ENCODE data around the gene PIBF1.
"Not testable (repeated sequence)": the region's sequence is repeated elsewhere in the genome, so short reads cannot be mapped to it uniquely, and the experiment has no call there.

PIBF1 gene

DNA sequence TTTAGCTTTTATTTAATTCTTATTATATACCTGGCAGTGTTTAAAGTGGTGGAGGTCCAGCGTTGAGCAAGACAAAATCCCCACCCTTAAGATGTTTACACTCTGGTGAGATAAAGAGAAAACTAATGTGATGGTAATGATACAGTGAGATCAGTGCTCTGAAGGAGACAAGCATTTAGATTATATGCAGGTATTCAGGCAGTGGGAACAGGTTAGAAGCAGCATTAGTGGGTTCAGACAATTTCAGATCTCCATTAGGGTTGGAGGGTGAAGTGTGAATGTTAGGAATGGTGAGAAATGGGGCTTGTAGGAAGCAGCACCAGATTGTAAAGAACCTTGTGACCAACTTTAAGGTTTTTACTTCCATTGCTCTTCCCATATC is 39.0 kb downstream of the PIBF1 start:
- DNase-seq (ENCODE audit: low spot score) = no peak

DNA sequence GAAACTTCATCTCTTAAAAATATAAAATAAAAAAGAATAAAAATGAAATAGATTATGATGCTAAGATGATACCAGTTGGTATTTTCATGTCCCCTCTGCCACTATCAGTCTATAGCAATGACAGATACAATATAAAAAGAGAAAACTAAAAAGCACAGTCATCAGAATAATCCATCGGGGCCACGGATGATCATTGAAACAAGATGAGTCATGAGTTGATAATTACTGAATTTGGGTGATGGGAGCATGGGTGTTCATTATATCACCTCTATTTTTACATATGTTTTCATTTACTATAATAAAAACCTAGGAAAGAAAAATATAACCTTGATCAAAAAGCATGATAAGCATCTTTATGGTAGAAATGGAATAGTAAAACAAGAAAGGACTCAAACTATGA is 41.1 kb downstream of the PIBF1 start:
- DNase-seq (ENCODE audit: low spot score) = no peak

DNA sequence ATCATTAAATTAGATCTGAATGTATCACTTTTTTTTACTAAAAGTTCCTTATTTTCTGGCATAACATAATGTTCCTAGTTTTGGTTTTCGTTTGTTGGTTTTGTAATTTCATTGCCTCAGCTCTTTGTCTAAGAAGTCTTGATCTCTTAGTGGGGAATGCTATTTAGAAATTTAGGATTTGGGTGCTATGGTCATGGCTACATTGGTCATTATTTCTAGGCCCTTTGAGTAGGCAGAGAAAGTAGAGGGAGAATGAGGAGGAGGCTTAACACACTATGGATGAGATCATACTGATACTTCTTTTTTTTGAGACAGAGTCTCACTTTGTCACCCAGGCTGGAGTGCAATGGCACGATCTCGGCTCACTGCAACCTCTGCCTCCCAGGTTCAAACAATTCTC is 41.8 kb downstream of the PIBF1 start:
- no peak for DNase-seq (ENCODE audit: low spot score)

DNA sequence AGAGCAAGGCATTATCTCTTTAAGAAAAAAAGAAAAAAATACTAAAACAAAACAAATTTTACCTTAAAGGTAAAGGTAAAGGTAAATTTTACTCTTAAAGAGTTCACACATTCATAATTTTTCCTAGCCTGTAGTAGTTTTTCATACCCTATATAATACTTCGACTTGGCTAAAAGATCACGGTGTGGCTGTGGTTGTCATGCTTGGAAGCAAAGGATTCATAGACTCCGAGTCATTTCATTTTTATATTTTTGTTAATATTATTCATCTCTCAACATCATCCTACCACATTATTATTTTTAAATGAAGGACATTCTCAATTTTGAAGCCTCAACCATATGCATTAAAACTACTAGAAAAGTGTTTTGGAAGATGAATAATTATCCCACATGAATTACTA is 52.7 kb downstream of the PIBF1 start:
- no peak for DNase-seq (ENCODE audit: low spot score)

DNA sequence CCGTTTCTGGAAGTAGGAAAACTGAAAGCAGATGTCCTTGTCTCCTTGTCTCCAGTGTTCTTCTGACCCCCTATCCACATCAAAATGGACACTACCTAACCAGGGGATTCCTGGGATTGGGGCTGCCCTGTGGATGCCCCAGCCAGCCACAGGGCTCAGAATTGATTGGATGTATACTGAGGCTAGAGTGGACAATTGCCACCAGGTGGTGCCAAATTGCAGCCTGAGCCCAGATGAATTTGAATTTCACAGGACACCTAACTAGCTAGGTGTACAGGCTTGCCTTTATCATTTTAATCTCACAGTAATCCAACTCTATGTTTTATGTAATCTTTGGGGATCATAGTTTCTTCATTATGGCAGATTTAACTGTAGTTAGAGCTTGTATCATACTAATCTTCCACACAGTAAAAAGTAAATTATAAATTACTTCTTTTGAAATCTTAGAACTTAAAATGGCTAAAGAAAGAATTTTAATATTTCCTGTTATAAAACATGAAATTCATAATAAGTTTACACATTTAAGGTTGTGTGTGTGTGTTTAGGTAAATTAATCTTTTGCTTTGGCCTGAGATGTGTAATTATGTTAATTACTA is 58.0 kb downstream of the PIBF1 start:
- DNase-seq (ENCODE audit: low spot score) = peak; percentile 53

- no peak for DNase-seq (ENCODE audit: low spot score)
Measured at GRCh38 chr13:72842991-72843390, 61.1 kb downstream of the PIBF1 start.

- not testable (repeated sequence) for DNase-seq (ENCODE audit: low spot score)
Measured at GRCh38 chr13:72845148-72845547, 63.2 kb downstream of the PIBF1 start.

GRCh38 chr13:72849571-72849970 is 67.6 kb downstream of the PIBF1 start:
- no peak for DNase-seq (ENCODE audit: low spot score)

GRCh38 chr13:72850959-72851677 is 69.2 kb downstream of the PIBF1 start:
- no peak for DNase-seq (ENCODE audit: low spot score)

- no peak for DNase-seq (ENCODE audit: low spot score)
Measured at GRCh38 chr13:72851678-72852014, 69.7 kb downstream of the PIBF1 start.

GRCh38 chr13:72852207-72852606 is 70.3 kb downstream of the PIBF1 start:
- DNase-seq (ENCODE audit: low spot score) = no peak

DNA sequence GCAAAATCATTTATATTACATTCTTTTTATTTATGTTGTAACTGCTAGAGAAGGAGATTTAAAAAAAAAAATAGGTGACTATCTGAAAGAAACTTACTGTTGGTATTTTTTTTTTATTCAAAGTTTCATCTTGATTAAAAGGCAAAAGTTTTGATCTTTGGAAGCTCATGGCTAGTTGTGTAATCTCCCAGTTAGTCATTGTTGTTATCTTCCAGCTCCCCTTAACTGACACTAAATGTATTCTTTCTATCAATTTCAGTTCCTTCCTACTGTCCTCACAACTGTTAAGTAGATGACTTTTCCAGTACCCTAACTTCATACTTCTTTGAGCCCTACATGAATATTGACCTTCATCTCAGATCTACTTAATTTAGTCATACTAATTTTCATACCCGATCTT is 71.1 kb downstream of the PIBF1 start:
- no peak for DNase-seq (ENCODE audit: low spot score)

DNA sequence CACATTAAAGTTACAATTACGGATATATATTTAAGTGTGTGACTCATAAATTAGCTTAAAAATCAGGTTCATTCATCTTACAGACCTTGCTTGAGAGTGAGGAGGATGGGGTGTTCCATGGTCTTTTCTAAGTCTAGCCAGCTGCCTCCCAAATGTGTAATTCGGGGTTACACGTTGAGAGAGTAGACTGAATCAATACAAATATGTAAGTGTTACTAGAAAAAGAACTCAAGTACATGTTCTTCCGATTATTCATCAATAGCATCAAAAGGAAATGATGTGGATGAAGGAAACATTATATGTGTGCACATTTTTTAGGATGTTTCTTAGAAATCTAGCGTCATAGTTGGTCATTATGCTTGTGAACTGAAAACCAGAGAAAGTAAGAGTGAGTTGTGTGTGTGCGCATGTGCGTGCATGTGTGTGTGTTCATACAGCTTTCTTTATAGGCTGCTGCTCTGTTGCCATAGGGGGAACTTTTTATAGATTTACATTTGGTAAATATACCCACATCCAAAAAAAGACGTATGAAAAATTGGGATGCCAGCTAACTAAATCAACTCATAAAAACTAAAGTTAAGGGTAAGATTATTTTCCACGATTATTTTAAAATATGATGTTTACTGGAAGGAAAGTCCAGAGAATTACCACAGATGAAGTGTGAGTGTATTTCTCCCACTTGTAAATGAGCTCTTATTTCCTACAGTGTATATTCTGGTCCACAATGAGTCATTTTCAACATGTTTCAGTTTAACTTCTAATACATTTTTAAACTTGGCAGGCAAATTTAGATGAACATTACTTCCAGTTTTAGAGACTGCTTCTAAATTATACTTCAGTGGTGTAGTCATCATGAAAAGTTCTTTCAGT is 82.4 kb downstream of the PIBF1 start:
- no peak for DNase-seq (ENCODE audit: low spot score)

DNA sequence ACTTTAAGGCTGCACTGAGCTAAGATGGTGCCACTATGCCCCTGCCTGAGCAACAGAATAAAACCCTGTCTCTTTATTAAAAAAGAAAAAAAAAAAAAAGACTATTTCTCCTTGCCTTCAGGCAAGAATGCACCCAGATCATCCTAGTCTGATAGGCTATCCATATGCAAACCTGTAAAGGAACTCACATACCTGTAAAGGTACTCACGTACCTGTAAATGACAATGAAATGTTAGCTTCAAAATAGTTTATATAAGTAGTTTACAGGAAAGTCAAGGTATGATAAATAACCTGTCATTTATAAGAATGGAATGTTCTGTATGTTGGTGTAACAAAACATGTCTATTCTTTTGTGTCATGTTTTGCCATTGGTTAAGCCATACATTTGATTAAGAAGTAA is 86.3 kb downstream of the PIBF1 start:
- DNase-seq (ENCODE audit: low spot score) = no peak

DNA sequence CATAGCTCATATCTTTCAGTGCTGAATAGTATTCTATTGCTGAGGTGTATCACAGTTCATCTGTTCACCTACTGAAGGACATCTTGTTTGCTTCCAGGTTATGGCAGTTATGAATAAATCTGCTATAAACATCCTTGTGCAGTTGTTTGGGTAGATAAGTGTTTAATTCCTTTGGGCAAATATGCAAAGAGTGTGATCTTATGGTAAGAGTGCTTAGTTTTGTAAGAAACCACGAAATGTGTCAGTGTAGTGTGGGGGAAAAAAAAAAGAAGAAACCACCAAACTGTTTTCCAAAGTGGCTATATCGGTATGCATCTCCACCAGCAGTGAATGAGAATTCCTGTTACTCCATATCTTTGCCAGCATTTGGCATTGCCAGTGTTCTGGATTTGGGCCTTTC is 93.3 kb downstream of the PIBF1 start:
- DNase-seq (ENCODE audit: low spot score) = no peak

GRCh38 chr13:72884101-72884500 is 102.2 kb downstream of the PIBF1 start:
- DNase-seq (ENCODE audit: low spot score) = no peak

DNA sequence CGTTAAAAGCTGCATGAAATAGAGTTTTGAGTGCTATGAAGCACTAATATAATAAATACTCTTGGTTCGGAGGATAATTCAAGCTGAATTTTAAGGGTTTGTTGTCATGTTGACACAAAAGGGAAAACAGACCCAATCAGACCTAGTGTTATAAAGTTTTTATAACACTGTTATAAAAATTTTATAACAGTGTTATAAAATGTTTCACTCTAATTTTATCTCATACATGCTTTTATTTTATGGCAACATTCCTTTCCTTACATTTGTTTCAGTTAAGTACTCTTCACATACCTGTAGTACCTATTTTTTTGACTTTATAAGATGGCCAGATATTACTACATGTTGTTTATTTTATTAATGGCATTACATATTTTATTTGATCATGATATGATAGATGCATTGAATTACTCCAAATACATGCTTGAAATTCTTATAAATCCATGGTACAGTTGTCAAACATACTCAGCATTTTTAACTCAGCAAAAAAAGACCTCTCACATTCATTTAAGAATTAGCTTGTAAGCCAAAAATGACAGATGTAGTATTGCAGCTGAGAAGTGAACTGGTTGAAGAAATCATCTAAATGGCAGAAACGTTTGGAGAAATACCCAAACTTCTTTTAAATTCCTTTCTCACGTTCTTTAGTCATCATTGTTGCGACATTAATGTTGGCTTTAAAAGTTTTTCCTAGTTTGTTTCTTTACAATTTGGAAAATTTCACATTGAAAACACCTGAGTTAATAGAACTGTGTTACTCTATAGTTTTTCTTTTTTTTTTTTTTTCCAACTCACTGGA is 104.5 kb downstream of the PIBF1 start:
- DNase-seq (ENCODE audit: low spot score) = no peak

DNA sequence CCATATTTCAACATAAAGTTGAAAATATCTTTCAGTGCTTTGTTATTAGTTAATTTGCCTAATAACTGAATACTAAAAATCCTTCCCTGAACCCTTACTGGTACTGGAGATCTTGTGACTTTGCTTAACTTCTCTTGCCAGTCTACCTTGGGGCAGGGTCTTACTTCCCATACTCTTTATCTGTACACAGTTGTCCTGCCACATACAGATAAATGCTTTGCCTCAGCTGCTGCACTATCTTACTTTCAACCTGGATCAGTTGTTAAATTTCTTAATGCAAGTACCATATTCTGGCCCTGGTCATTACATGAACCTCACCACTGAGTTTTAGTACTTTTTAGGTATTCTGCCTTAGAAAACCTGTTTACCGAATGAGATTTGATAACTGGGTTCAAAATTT is 107.6 kb downstream of the PIBF1 start:
- no peak for DNase-seq (ENCODE audit: low spot score)

GRCh38 chr13:72890546-72890945 is 108.6 kb downstream of the PIBF1 start:
- DNase-seq (ENCODE audit: low spot score) = no peak

DNA sequence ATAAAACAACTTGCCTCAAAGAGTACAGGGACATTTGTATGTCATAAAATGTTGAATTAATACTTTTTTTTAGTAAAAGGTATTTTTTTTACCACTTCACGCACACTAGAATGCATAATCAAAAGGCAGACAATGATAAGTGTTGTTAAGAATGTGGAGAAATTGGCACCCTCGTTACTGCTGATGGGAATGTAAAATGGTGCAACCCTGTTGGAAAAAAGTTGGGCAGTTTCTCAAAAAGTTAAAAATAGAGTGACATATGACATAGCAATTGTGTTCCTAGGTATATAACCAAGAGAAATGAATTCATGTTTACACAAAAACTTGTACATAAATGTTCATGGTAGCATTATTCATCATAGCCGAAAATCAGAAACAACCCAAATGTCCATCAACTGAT is 109.5 kb downstream of the PIBF1 start:
- no peak for DNase-seq (ENCODE audit: low spot score)

DNA sequence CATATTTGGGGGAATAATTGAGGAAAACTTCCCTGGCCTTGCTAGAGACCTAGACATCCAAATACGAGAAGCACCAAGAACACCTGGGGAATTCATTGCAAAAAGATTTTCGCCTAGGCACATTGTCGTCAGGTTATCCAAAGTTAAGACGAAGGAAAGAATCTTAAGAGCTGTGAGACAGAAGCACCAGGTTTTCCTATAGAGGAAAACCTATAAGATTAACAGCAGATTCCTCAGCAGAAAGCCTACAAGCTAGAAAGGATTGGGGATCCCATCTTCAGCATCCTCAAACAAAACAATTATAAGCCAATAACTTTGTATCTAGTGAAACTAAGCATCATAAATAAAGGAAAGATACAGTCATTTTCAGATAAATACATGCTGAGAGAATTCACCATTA is 114.9 kb downstream of the PIBF1 start:
- no peak for DNase-seq (ENCODE audit: low spot score)

DNA sequence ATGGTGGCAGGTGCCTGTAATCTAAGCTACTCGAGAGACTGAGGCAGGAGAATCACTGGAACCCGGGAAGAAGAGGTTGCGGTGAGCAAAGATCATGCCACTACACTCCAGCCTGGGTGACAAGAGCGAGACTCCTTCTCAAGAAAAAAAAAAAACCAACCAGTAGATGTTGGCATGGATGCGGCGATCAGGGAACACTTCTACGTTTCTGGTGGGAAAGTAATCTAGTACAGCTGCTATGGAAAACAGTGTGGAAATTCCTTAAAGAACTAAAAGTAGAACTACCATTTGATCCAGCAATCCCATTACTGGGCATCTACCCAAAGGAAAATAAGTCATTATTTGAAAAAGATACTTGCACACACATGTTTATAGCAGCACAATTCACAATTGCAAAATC is 119.6 kb downstream of the PIBF1 start:
- DNase-seq (ENCODE audit: low spot score) = not testable (repeated sequence)

DNA sequence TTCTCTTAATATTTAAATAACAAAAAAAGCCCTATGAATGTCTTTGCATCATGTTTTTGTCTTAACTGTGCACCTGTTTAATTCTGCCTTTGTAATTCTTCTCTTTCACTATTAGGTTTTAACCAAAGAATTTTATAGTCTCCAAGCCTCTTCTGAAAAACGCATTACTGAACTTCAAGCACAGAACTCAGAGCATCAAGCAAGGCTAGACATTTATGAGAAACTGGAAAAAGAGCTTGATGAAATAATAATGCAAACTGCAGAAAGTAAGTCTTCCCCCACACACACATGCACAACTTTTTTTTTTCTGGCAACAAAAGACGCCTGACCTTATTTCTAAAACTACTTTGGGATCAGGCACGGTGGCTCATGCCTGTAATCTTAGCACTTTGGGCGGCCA is 126.5 kb downstream of the PIBF1 start:
- no peak for DNase-seq (ENCODE audit: low spot score)

Measured in ecto neural progenitor cell (in vitro differentiated cells).